ENCODE results near the gene RBM12.
"Not testable (repeated sequence)": the region's sequence is repeated elsewhere in the genome, so short reads cannot be mapped to it uniquely, and the experiment has no call there.

Gene RBM12, protein sequence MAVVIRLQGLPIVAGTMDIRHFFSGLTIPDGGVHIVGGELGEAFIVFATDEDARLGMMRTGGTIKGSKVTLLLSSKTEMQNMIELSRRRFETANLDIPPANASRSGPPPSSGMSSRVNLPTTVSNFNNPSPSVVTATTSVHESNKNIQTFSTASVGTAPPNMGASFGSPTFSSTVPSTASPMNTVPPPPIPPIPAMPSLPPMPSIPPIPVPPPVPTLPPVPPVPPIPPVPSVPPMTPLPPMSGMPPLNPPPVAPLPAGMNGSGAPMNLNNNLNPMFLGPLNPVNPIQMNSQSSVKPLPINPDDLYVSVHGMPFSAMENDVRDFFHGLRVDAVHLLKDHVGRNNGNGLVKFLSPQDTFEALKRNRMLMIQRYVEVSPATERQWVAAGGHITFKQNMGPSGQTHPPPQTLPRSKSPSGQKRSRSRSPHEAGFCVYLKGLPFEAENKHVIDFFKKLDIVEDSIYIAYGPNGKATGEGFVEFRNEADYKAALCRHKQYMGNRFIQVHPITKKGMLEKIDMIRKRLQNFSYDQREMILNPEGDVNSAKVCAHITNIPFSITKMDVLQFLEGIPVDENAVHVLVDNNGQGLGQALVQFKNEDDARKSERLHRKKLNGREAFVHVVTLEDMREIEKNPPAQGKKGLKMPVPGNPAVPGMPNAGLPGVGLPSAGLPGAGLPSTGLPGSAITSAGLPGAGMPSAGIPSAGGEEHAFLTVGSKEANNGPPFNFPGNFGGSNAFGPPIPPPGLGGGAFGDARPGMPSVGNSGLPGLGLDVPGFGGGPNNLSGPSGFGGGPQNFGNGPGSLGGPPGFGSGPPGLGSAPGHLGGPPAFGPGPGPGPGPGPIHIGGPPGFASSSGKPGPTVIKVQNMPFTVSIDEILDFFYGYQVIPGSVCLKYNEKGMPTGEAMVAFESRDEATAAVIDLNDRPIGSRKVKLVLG

DNA sequence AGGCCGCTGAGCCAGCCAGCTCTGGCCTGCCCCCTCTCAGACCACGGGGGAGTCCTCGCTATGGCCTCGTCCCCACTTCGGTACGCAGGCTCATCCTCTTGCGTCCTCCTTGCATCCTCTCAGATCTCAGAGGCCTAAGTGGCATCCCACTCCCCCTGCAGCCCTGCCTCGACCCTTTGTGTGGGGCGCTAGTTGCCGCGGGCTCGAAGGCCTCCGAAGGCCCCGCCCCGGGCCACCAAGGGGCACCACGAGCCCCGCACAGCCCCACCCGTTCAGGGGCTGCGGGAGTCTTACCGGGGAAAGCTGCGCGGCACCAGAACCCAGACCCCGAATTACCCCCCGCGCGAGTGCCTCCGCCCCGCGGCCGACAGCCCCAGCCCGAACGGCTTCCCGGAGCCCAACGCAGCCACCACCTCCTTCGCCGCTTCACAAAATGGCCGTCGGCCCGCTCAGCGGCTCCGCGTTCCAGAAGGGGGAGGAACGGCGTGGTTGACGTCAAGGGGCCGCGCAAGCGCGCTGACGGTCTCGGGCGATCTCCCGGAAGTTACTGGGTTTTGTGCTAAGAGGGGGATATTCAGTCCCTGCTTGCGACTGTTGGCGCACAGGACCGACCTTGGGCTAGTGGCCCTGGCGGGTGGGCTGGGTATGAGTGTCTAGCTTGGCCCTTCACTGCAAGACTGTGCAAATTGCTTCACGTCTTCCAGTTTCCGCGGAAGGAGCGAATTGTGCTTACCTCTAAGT is at the start of gene RBM12, which contains the start of gene CPNE1:
TSS of gene RBM12 (minus strand) at position 435 of the 741 bp plus-strand sequence. CDS start 9,578 bp downstream, outside the sequence.
TSS of gene CPNE1 (minus strand) at position 435 of the 741 bp plus-strand sequence. CDS start 31,977 bp downstream, outside the sequence.
- DNase-seq = peak; percentile 94 to 95

- DNase-seq = no peak
Observed at GRCh38 chr20:35714127-35714526, 49.4 kb upstream of the RBM12 start.

- DNase-seq = not testable (repeated sequence)
Observed at GRCh38 chr20:35713120-35713519, 48.4 kb upstream of the RBM12 start.

GRCh38 chr20:35711588-35712209 is 47.0 kb upstream of the RBM12 start:
- DNase-seq = no peak

GRCh38 chr20:35710884-35711587 is 46.3 kb upstream of the RBM12 start:
- DNase-seq = no peak

DNA sequence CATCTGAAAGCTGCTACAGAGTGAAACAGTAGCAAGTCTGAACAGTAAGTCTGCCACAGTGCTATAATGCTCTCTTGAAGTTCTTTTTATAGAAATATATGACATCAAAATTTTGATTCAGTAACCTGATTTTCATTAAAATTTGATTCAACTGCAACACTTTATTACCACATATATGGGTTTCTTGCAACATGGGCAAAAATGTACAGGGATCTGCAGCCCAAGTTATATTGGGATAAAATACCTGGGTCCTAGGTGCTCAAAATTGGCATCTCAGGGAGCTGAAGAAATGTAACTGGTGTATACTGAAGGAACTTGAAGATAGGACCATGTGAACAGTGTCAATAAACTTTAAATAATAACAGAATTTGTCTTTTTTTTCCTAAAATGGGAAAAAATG is 45.3 kb upstream of the RBM12 start:
- DNase-seq = no peak

DNA sequence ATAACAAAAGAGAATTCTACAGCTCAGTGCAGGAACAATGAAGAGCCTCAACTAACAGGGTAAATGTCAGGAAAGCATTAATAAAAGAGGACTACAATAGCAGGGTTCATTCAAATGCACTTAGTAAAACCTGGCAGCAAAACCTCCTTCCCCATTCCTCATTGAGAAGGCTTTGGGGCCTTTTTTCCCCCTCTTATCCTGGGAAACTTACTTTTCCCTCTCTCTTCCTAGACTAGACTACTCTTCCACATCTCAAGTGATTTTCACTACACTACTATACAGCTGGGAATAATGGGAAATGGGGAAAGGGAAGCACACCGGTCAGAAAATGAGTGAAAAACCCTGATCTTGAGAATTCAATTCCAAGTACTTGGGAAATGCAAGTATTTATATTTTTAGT is 44.6 kb upstream of the RBM12 start:
- DNase-seq = no peak

DNA sequence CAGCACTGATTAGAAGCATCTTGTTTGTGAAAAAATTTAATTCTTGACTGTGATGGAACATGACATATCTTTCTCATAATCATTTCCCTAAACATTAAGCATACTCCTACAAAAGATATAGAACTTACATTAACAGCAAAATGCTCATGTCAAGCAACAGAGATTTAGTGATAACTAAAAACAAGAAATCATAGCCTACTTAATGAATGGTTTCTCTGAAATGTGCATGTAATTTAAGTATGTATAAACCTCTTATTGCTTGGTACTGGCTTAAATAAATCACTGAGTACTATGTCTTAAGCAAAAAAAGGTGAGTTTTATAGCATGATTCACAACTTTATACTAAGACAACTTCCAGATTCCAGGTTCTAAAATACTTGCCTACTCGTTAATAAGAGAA is 43.8 kb upstream of the RBM12 start:
- no peak for DNase-seq

DNA sequence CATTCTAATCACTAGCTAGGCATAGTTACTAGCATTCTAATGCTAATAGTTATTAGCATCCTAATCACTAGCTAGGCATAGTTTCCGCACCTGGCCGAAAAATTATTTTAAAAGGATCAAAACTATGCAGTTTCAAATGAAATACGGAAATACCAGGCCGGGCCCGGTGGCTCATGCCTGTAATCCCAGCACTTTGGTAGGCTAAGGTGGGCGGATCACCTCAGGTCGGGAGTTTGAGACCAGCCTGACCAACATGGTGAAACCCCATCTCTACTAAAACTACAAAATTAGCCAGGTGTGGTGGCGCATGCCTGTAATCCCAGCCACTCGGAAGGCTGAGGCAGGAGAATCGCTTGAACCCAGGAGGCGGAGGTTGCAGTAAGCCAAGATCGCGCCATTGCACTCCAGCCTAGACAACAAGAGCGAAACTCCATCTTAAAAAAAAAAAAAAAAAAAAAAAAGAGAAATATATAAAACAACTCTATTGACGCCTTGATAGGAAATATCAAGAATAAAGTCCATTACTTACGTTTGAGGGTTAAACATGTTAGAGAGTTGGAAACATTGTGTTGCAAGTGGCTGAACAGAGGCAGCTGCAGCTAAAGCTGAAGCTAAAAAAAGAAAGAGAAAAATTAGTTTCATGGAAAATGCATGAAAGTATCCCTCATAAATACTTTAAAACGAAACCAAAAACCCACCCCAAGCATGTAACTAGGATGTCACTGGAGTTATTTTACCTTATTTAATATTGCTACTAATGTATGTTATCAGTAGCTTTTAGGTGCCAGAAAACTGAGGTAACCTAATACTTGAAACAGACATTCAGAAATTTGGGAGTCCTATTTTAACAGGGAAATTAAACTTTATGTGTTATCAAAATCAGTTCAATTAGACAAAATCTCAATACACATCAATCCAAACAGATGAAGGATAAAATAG is 42.2 kb upstream of the RBM12 start:
- DNase-seq = not testable (repeated sequence)

DNA sequence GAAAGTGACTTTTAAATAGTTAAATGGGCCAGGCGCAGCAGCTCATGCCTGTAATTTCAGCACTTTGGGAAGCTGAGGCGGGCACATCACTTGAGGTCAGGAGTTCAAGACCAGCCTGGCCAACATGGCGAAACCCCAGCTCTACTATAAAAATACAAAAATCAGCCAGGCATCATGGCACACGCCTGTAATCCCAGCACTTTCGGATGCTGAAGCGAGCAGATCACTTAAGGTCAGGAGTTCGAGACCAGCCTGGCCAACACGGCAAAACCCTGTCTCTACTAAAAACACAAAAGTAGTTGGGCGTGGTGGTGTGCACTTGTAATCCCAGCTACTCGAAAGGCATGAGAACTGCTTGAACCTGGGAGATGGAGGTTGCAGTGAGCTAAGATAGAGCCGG is 41.2 kb upstream of the RBM12 start:
- DNase-seq = not testable (repeated sequence)

- no peak for DNase-seq
Observed at GRCh38 chr20:35704514-35705261, 40.0 kb upstream of the RBM12 start.

- no peak for DNase-seq
Observed at GRCh38 chr20:35702824-35703695, 38.4 kb upstream of the RBM12 start.

DNA sequence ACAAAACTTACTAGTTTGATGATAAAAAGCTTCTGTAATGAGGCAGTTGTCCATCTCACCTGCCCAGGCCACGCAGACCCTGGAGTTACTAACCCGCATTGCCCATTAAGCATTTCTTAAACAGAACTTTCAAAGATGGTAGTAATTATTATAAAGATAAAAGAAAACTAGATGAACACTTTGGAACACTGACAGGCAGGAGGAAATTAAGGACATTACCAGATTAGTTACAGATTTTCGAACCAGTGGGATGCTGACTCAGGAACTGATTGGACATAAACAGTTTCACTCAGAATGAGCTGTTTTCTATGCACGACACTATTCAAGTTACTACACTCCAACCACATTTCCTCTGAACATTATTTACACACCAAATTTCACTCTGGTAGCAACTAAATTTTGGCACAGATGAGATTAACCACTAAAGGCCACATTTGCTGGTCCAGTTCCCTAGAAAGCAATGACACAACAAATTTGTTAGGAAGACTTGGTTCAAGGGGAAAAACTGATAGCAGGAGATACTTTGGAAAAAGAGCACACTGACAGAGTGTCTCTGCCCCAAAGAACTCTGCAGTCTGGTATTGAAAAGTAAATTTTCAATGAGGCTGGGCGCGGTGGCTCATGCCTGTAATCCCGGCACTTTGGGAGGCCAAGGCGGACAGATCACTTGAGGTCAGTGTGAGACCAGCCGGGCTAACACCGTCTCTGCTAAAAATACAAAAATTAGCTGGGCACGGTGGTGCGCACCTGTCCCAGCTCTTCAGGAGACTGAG is 37.5 kb upstream of the RBM12 start:
- DNase-seq = no peak

- no peak for DNase-seq
Observed at GRCh38 chr20:35700625-35701148, 36.0 kb upstream of the RBM12 start.

- no peak for DNase-seq
Observed at GRCh38 chr20:35699957-35700624, 35.4 kb upstream of the RBM12 start.

GRCh38 chr20:35699127-35699956 is 34.6 kb upstream of the RBM12 start, which contains the start of the genes NFS1 and ROMO1:
Gene NFS1, minus strand, starts transcription at chr20:35699352. Its CDS starts 64 bp downstream, at chr20:35699288.
Gene ROMO1, plus strand, starts transcription at chr20:35699405. Its CDS starts 228 bp downstream, at chr20:35699633.
- DNase-seq = peak; percentile 88 to 89
